ENCODE data around the gene C4BPA. TPM values are rescaled to one million over a fixed set of nuclear protein-coding genes. Genes with fewer than 3 reads are reported as not detected.

The C4BPA gene
- total and polyA plus RNA-seq, 4 donors: 49.5 to 1,527 (median 1,194) TPM

DNA sequence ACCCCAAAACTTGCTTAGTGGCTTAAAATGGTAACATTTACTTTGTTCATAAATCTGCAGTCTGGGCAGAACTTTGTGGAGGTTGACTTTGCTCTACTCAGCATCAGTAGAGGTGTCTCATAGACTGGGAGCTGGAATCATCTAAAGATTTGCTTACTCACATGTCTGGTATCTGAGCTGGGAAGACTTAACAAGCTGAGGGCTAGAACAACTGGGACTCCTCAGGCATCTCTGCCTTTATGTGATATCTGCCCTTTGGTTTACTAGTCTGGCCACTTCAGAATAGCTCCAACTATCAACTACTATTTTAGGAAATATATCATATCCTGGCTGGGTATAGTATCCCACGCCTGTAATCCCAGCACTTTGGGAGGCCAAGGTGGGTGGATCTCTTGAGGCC, 82.5 kb downstream of the C4BPA start:
- no peak for TF ChIP-seq FOXA1 (IDR thresholded peaks at IDR 0.05)
- TF ChIP-seq TAF1 (conservative IDR thresholded peaks at IDR 0.05): no peak
- no peak for TF ChIP-seq EGR1 (IDR thresholded peaks at IDR 0.05; ENCODE audit: low read depth in 2 of 2)
- TF ChIP-seq HNF4A (conservative IDR thresholded peaks at IDR 0.05): no peak
- TF ChIP-seq, protein P1, sequence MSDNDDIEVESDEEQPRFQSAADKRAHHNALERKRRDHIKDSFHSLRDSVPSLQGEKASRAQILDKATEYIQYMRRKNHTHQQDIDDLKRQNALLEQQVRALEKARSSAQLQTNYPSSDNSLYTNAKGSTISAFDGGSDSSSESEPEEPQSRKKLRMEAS (IDR thresholded peaks at IDR 0.05): no peak
- no peak for TF ChIP-seq ATF3 (IDR thresholded peaks at IDR 0.05)
- no peak for TF ChIP-seq YY1 (IDR thresholded peaks at IDR 0.05)
- TF ChIP-seq RAD21 (IDR thresholded peaks at IDR 0.05): no peak
- no peak for TF ChIP-seq REST (IDR thresholded peaks at IDR 0.05)
- TF ChIP-seq JUND (IDR thresholded peaks at IDR 0.05): no peak
- no peak for TF ChIP-seq RXRA (IDR thresholded peaks at IDR 0.05)
- no peak for TF ChIP-seq HNF4G (IDR thresholded peaks at IDR 0.05)
- no peak for TF ChIP-seq GABPA (IDR thresholded peaks at IDR 0.05 in 1 of 2, conservative IDR thresholded peaks at IDR 0.05 in 1 of 2)
- TF ChIP-seq SP1 (IDR thresholded peaks at IDR 0.05): no peak
- no peak for TF ChIP-seq ZBTB33 (IDR thresholded peaks at IDR 0.05)
- Histone ChIP-seq H3K4me1 (ENCODE audit: control insufficient read depth in 4 of 4, insufficient read depth in 4 of 4, low read length in 3 of 4) (no peaks in the 10 kb centered on the region), H3K36me3 (ENCODE audit: control insufficient read depth in 4 of 4, insufficient read depth in 3 of 4, low read depth in 1 of 4, low read length in 3 of 4) (no peaks in the 10 kb centered on the region), H3K9ac (ENCODE audit: low read depth in 1 of 2, low read length in 2 of 2) (no peak overlapping the region), H3K27me3 (ENCODE audit: control insufficient read depth in 4 of 4, insufficient read depth in 4 of 4, low read length in 3 of 4) (no peaks in the 10 kb centered on the region), H3K27ac (ENCODE audit: low read depth in 1 of 2, low read length in 2 of 2) (no peak overlapping the region), H3K9me3 (ENCODE audit: control insufficient read depth in 4 of 4, low read length in 3 of 4) (no peaks in the 10 kb centered on the region), H3K4me3 (ENCODE audit: low read depth in 1 of 3, low read length in 3 of 3) (no peak overlapping the region)
- DNase-seq (ENCODE audit: low spot score): no peak
- WGBS: 97% methylated on average over 1 of the region's 1 CpG

GRCh38 chr1:207188901-207189300, 84.9 kb downstream of the C4BPA start:
- no peaks in the 10 kb centered on the region for H3K4me1 ChIP-seq (ENCODE audit: control insufficient read depth in 4 of 4, insufficient read depth in 4 of 4, low read length in 3 of 4)
- no peaks in the 10 kb centered on the region for H3K9me3 ChIP-seq (ENCODE audit: control insufficient read depth in 4 of 4, low read length in 3 of 4)
- DNase-seq (ENCODE audit: low spot score): no peak
- no peak overlapping the region for H3K4me3 ChIP-seq (ENCODE audit: low read depth in 1 of 3, low read length in 3 of 3)
- no peak overlapping the region for H3K9ac ChIP-seq (ENCODE audit: low read depth in 1 of 2, low read length in 2 of 2)
- H3K36me3 ChIP-seq (ENCODE audit: control insufficient read depth in 4 of 4, insufficient read depth in 3 of 4, low read depth in 1 of 4, low read length in 3 of 4): no peaks in the 10 kb centered on the region
- H3K27ac ChIP-seq (ENCODE audit: low read depth in 1 of 2, low read length in 2 of 2): no peak overlapping the region
- 58% methylated on average over 1 of the region's 1 CpG for WGBS
- H3K27me3 ChIP-seq (ENCODE audit: control insufficient read depth in 4 of 4, insufficient read depth in 4 of 4, low read length in 3 of 4): no peaks in the 10 kb centered on the region
- no peak for TF ChIP-seq SP1 (IDR thresholded peaks at IDR 0.05)

Data from liver (tissue), 9 donors.